GM12873 (cell line): Measurements from ENCODE around the gene CLSTN2.

ENCODE experiments used
- CTCF ChIP-seq: IDR thresholded peaks from 2 replicates; pipeline ENCODE4 v1.5.1; 2012; ENCODE audit warnings: low read depth, mild to moderate bottlenecking, moderate library complexity, low read length, control low read depth; ENCODE audit not compliant: insufficient read depth; ENCODE audit errors: missing control alignments

The CLSTN2 gene

GRCh38 chr3:140018556-140018955 lies 83.6 kb downstream of the CLSTN2 start:
- no peak for TF ChIP-seq CTCF

GRCh38 chr3:140019946-140020345 lies 85.0 kb downstream of the CLSTN2 start:
- no peak for TF ChIP-seq CTCF

GRCh38 chr3:140020541-140020940 lies 85.6 kb downstream of the CLSTN2 start:
- no peak for TF ChIP-seq CTCF

- TF ChIP-seq CTCF: no peak
These were observed 86.3 kb downstream of the CLSTN2 start for GRCh38 chr3:140021269-140021668.

GRCh38 chr3:140022066-140022770 lies 87.2 kb downstream of the CLSTN2 start:
- TF ChIP-seq CTCF: no peak

GRCh38 chr3:140023616-140024530 lies 88.9 kb downstream of the CLSTN2 start:
- no peak for TF ChIP-seq CTCF

GRCh38 chr3:140031170-140031569 lies 96.2 kb downstream of the CLSTN2 start:
- no peak for TF ChIP-seq CTCF
